ENCODE results near the gene ESPNL.

- no peak for TF ChIP-seq CEBPB (IDR thresholded peaks at IDR 0.05; ENCODE audit: low read depth, low read length)
- TF ChIP-seq CTCF (conservative IDR thresholded peaks at IDR 0.05; ENCODE audit: low read depth, low read length) = no peak
- TF ChIP-seq MAFK (IDR thresholded peaks at IDR 0.05; ENCODE audit: low read depth, low read length) = no peak
- TF ChIP-seq MAZ (IDR thresholded peaks at IDR 0.05; ENCODE audit: borderline replicate concordance, low read depth, low read length) = no peak
- TF ChIP-seq MXI1 (IDR thresholded peaks at IDR 0.05; ENCODE audit: borderline replicate concordance, low read depth, low read length) = no peak
- TF ChIP-seq USF2 (IDR thresholded peaks at IDR 0.05; ENCODE audit: low read depth, low read length) = no peak
- no peak for TF ChIP-seq SMC3 (IDR thresholded peaks at IDR 0.05; ENCODE audit: low read depth, low read length)
- no peak for TF ChIP-seq POLR2A (IDR thresholded peaks at IDR 0.05; ENCODE audit: low read depth, low read length)
- TF ChIP-seq RCOR1 (IDR thresholded peaks at IDR 0.05; ENCODE audit: insufficient replicate concordance, low read length) = no peak
- no peak for TF ChIP-seq RFX5 (IDR thresholded peaks at IDR 0.05; ENCODE audit: low read depth, low read length)
- no peak for TF ChIP-seq RAD21 (IDR thresholded peaks at IDR 0.05; ENCODE audit: low read length)
- TF ChIP-seq CHD1 (IDR thresholded peaks at IDR 0.05; ENCODE audit: low read depth, low read length) = no peak
Observed at GRCh38 chr2:238174291-238174690, 74.2 kb downstream of the ESPNL start.

All from IMR-90 (cell line).